ENCODE data around the gene TTYH1.

DNA sequence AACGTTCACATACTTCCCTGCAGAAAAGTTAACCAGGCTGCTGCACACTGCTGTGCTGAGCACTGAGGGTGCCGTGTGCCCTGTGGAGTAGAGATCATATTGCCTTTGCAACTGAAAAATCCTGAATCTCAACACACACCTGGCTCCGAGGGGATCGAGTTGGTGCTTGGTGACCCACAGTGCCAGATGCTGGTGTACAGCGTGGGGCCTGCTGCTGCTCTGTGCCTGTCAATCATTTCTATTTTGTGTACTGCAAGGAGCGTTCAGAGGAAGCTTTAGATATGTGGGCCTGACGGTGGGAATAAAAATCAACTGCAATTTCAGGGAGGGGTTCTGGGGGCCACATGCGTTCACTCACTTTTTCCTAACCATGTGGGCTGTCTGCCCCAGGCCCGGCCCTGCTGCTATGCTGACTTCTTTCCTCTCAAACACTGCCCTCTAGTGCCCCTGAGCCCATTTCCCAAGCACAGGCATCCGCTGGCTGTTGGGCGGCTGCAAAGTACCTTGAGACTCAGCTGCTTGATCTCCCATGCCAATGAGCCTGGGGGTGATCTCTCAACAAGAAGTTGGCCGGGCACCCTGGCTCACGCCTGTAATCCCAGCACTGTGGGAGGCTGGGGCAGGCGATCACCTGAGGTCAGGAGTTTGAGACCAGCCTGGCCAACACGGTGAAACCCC, 24.0 kb downstream of the TTYH1 start:
- TF ChIP-seq POLR2A (IDR thresholded peaks at IDR 0.05; ENCODE audit: control extremely low read depth in 1 of 2, low read depth in 2 of 2, low read length in 2 of 2) (no peak), SRF (IDR thresholded peaks at IDR 0.05; ENCODE audit: low read depth, low read length) (no peak)
- TF ChIP-seq, protein P1, sequence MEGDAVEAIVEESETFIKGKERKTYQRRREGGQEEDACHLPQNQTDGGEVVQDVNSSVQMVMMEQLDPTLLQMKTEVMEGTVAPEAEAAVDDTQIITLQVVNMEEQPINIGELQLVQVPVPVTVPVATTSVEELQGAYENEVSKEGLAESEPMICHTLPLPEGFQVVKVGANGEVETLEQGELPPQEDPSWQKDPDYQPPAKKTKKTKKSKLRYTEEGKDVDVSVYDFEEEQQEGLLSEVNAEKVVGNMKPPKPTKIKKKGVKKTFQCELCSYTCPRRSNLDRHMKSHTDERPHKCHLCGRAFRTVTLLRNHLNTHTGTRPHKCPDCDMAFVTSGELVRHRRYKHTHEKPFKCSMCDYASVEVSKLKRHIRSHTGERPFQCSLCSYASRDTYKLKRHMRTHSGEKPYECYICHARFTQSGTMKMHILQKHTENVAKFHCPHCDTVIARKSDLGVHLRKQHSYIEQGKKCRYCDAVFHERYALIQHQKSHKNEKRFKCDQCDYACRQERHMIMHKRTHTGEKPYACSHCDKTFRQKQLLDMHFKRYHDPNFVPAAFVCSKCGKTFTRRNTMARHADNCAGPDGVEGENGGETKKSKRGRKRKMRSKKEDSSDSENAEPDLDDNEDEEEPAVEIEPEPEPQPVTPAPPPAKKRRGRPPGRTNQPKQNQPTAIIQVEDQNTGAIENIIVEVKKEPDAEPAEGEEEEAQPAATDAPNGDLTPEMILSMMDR (IDR thresholded peaks at IDR 0.05; ENCODE audit: control extremely low read depth in 1 of 3, insufficient read depth in 1 of 3, low read depth in 1 of 3, low read length in 3 of 3), result peak; percentile 78 to 88 (median 82)
- TF ChIP-seq, protein P2, sequence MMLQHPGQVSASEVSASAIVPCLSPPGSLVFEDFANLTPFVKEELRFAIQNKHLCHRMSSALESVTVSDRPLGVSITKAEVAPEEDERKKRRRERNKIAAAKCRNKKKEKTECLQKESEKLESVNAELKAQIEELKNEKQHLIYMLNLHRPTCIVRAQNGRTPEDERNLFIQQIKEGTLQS (IDR thresholded peaks at IDR 0.05; ENCODE audit: insufficient read depth, low read depth, low read length), result no peak

All from H1 (cell line).